Naive thymus-derived CD8-positive, alpha-beta T cell (primary cell): ENCODE data around the gene STXBP3. TPM values are rescaled to one million over a fixed set of nuclear protein-coding genes. Genes with fewer than 3 reads are reported as not detected.

Source experiments
- ATAC-seq, 2 donors: fragments of 150-1000 bp; cut with Tn5 transposase in 1 of 2; sonication (Bioruptor Pico), chemical (Tn5 transposase) in 1 of 2; 1 replicate in 1 of 2; 2 replicates in 1 of 2; pipeline ENCODE4 v1.10.0; 2021; ENCODE audit warnings: mild to moderate bottlenecking in 2 of 2, moderate library complexity in 2 of 2
- POLR2A ChIA-PET: fragments of 350-600 bp; sonication (Branson Sonifier 250); formaldehyde crosslinking; loops from one replicate; lab custom pipeline; 2021; ENCODE audit warnings: antibody characterized with exemption; lab: Charles Lee
- DNase-seq, 10 donors: peaks; one replicate each; pipeline versions ENCODE4 v3.0.0 to v3.0.0-alpha.2; 2020 to 2022
- H3K27ac Mint-ChIP-seq, 10 donors: one replicate each; pipeline ENCODE4 v1.8.0; 2020 to 2022; ENCODE audit warnings: mild to moderate bottlenecking in 10 of 10, mixed read lengths in 10 of 10, moderate library complexity in 4 of 10, inconsistent platforms in 1 of 10
- H3K27me3 Mint-ChIP-seq, 5 donors: one replicate each; pipeline ENCODE4 v1.8.0; 2021 to 2022; ENCODE audit warnings: mixed read lengths in 5 of 5
- H3K36me3 Mint-ChIP-seq, 3 donors: one replicate each; pipeline ENCODE4 v1.8.0; 2020 to 2022; ENCODE audit warnings: mixed read lengths in 3 of 3, mild to moderate bottlenecking in 2 of 3, inconsistent platforms in 1 of 3
- H3K4me1 Mint-ChIP-seq, 4 donors: one replicate each; pipeline ENCODE4 v1.8.0; 2021 to 2022; ENCODE audit warnings: mixed read lengths in 4 of 4
- H3K4me3 Mint-ChIP-seq, 10 donors: one replicate each; pipeline ENCODE4 v1.8.0; 2020 to 2022; ENCODE audit warnings: mild to moderate bottlenecking in 10 of 10, mixed read lengths in 10 of 10, moderate library complexity in 6 of 10, inconsistent platforms in 1 of 10
- H3K9me3 Mint-ChIP-seq, 9 donors: one replicate each; pipeline ENCODE4 v1.8.0; 2020 to 2022; ENCODE audit warnings: mixed read lengths in 9 of 9, mild to moderate bottlenecking in 3 of 9, inconsistent platforms in 1 of 9, moderate library complexity in 1 of 9
- polyA plus RNA-seq, 3 donors: library from polyadenylated mRNA; unstranded; fragments of 300-500 nt; fragmentation: Illumina TruSeq; gene quantifications; one replicate each; pipeline ENCODE4 v1.2.3, GENCODE V29; 2021
- total RNA-seq, 8 experiments: library from RNA in 2 of 8; stranded (reverse) in 2 of 8; gene quantifications; one replicate each; pipeline ENCODE4 v1.2.3 and lab custom pipeline; 2021 to 2026

STXBP3 gene
- total and polyA plus RNA-seq, 5 experiments from 2014 or later = 39.8 to 83.6 (median 46.1) TPM

DNA sequence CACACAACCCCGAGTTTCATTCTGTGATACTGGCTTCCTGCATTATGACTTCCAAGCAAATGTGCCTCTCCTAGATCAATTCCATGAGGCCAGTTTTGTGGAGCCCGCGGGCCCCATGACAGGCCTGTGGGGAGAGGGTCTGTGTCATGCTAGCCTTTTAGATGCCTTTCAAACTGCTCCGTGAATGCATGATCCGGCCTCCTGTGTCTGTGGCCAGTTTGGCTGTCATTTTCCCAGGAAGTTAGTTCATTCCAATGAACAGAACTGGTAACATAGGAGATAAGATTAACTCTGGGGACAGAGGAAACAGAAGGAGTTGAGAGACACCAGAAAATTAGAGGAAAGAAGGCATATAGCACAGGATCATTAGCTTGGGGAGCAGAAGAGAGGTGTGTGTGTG, 30.5 kb upstream of the STXBP3 start:
- DNase-seq = no peak
- ATAC-seq = no peak
- Mint-ChIP-seq H3K27ac (peak overlapping the region in 1 of 10 donors; percentile 35), H3K36me3 (no peaks in the 10 kb centered on the region), H3K9me3 (no peaks in the 10 kb centered on the region), H3K4me1 (no peaks in the 10 kb centered on the region), H3K27me3 (peaks cover 0 to 12% (median 5%) of the 10 kb centered on the region in 5 donors), H3K4me3 (no peak overlapping the region)
- POLR2A ChIA-PET = no interaction called here

DNA sequence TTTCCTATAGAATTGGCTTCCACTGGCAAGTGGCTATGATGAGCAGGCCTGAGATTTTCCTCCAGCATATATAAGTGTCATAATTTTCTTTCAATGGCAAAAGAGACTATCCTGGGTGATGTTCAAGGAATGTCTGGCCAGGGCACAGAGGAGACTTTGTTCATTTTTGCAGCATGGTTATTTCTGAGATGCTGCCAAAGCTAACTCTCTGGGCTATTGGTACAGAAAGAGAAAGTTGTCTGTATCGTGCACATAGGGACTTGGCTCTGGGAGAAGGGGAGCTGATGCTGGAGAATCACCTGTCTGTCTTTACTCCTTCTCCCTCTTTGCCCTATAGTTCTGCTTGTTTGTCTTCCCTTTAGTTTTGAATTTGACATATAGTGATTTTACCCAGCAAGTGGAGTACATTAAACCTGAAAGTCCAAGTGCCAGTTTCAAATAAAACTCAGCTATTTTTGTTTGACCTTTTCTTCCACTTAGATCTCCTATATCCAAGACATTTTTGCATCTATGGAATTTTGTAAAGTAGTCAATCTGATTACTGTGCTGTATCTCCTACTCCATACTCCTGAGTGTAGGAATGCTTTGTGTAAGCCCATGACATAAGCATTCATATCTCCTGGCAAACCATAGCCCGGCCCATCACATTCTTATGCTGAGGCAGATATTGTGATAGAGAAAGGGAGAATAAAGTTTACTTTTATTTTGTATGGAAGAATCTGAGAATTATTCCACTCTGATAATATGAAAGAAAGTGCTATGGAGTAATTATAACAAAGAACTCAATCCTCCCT, 29.8 kb upstream of the STXBP3 start:
- H3K27me3 Mint-ChIP-seq = peaks cover 0 to 12% (median 5%) of the 10 kb centered on the region in 5 donors
- H3K36me3 Mint-ChIP-seq = no peaks in the 10 kb centered on the region
- no peak overlapping the region for H3K4me3 Mint-ChIP-seq
- DNase-seq = no peak
- POLR2A ChIA-PET = no interaction called here
- no peak overlapping the region for H3K27ac Mint-ChIP-seq
- ATAC-seq = no peak
- H3K4me1 Mint-ChIP-seq = no peaks in the 10 kb centered on the region
- H3K9me3 Mint-ChIP-seq = no peaks in the 10 kb centered on the region

DNA sequence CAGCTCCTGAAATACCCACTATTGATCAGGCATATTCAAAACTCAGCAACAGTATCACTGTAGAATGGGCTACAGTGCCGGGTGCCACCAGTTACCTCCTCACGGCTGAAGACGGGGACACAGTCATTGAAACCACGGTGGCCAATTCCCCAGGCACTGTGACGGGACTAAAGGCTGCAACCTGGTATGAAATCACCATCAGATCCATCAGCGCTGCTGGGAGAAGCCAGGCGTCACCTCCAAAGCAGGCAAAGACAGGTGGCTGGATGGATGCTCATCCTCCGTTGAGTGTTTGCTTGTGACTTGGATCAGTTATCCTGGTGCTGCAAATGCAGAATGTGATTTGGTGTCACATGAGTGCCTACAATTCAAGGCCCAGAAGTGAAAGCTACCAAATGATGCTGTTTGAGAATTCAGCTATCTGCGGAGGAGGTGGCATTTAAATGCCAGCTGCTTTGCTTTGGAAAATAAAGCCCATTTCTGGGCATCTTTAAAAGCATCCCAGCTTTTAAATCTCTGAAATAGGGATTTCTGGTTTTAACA, 28.6 kb upstream of the STXBP3 start:
- Mint-ChIP-seq H3K27ac (no peak overlapping the region), H3K4me1 (no peaks in the 10 kb centered on the region), H3K27me3 (peaks cover 0 to 12% (median 5%) of the 10 kb centered on the region in 5 donors), H3K4me3 (no peak overlapping the region), H3K36me3 (no peaks in the 10 kb centered on the region), H3K9me3 (no peaks in the 10 kb centered on the region)
- POLR2A ChIA-PET = interaction anchor here (0.6 kb wide), 1 partner anchor 25 kb away, joined by 3 read pairs; the partner anchor contains the start of gene PRPF38B
- DNase-seq (no peak), ATAC-seq (no peak)

DNA sequence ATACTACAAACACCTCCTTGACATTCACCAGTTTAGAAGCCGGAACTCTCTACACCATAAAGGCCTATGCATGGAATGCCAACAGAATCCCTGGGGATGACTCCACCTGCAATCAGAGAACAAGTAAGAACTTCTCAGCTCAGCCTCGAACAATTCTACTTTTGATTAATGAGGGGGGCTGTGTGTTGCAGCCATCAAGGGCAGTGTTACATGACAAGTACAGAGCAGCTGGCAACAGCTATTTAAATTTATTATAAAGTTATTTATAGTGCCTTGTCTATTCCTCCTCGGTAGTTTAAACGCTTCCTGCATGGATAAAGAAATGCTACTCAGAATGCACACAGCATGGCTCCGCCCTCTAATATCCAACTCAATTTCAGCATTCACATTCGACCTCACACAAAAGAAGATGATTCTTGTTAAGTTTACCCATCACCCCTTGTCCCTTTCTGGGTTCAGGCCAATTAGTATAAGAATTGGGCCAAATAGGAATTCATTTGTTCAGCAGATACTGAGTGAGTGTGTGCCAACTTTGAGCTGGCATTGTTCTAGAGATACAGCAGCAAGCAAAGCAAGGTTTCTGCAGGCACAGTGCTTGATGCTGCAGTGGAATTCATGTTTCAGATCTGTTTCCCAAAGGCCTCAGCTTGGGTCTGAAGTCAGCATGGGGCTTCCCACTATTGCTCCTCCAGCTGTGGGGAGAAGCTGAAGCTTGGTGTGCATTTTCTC, 27.4 kb upstream of the STXBP3 start:
- Mint-ChIP-seq H3K9me3 (no peaks in the 10 kb centered on the region), H3K4me3 (no peak overlapping the region), H3K27me3 (peaks cover 0 to 12% (median 5%) of the 10 kb centered on the region in 5 donors), H3K36me3 (no peaks in the 10 kb centered on the region), H3K4me1 (no peaks in the 10 kb centered on the region), H3K27ac (no peak overlapping the region)
- no peak for DNase-seq
- POLR2A ChIA-PET = no interaction called here
- no peak for ATAC-seq

DNA sequence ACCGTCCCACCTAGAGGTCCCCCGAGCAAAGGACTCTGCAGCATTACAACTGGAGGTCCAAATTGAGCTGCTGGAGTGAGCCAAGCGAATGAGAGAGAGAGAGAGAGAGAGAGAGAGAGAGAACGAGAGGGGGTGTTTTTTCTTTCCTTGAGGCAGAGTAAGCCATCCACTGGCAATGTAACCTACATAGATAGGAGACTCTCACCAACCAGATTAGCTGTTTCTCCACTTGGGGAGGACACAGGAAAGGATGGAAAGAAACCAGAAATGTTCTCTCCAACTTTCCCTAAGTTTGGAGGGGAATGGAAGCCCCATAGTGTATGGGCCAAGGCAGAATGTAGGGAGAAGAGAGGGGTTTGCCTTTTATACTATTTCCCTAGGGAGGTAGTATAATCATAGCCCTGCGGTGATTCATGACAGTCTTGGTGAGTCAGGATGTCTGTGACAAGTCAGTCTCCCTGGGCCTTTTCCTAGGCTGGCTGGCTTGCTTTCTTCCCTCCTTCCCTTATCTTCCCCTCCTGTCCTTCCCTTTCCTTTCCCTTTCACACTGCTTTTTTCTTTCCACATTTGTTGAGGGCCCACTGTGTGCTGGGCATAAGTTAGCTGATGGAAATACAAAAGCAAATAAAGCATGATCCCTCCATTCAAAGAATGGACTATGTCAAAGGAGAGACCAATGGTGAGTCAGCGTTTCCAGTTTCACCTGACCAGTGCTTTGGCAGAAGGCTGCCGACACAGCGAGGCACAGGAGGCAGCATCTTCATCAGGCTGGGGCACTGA, 26.6 kb upstream of the STXBP3 start:
- no peak overlapping the region for H3K4me3 Mint-ChIP-seq
- H3K36me3 Mint-ChIP-seq = no peaks in the 10 kb centered on the region
- no peaks in the 10 kb centered on the region for H3K9me3 Mint-ChIP-seq
- ATAC-seq = no peak
- no peak overlapping the region for H3K27ac Mint-ChIP-seq
- DNase-seq = no peak
- H3K27me3 Mint-ChIP-seq = peaks cover 0 to 12% (median 5%) of the 10 kb centered on the region in 5 donors
- H3K4me1 Mint-ChIP-seq = no peaks in the 10 kb centered on the region
- POLR2A ChIA-PET = no interaction called here

DNA sequence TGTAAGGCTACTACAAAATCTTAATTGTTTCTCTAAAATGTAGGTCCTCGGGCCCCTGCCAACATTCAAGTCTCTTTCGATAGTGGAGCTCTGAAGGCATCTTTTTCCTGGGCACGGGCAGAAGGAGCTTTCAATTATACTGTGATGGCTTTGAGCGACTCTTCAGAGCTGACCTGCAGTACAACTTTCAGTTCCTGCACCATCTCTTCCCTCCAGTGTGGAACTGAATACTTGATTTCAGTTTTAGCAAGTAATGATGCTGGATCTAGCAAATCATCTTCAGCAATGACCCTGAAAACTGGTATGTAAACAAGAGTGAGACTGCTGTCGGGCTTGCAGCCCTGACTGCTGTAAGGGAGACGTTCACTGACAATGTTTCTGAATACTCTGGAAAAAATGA, 24.2 kb upstream of the STXBP3 start:
- Mint-ChIP-seq H3K27ac (no peak overlapping the region), H3K36me3 (no peaks in the 10 kb centered on the region), H3K4me1 (no peaks in the 10 kb centered on the region), H3K27me3 (peaks cover 0 to 5% (median under 1%) of the 10 kb centered on the region in 5 donors), H3K4me3 (no peak overlapping the region), H3K9me3 (no peaks in the 10 kb centered on the region)
- POLR2A ChIA-PET = no interaction called here
- ATAC-seq (no peak), DNase-seq (no peak)

DNA sequence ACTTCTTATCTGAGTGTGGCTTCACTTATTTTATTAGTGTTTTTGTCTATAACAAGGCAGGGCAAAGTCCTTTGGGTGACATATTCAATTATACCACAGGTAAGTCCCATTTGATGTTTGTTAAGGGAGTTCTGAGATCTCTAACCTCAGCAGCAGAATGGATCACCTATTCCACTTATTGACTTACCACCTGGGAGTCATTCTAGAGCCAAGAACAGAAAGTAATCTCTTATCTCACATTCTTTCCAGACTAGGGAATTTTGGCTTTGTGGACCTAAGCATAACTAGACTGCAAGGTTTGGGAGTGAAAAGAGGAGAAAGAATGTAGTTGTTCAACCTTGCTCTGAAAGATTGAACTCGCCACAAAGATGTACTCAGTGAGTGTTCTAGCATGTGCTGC, 20.6 kb upstream of the STXBP3 start:
- no peak overlapping the region for H3K27ac Mint-ChIP-seq

DNA sequence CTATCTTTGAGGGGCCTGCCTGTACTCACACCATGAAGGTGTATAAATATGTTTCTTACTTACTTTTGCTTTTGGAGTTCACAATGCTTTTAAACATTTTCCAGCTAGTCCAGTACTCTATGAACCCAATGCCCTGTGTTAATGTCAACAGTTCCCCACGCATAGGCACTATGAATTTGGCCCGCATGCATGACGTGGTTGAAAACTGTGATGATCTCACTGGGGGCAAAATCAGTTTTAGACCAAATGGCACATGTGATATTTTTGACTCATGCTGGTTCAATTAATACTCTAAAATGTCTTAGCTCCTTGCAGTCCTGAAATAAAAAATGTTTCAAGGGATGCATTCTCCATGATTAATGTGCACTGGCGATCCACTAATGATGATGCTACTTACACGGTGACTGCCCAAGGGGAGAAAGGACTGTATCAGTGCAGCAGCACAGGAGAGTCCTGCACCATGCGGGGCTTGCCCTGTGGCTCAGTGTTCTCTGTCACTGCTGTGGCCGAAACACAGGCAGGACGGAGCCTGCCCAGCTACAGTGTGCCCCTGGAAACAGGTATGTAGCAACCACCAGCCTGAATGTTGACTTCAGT, 18.0 kb upstream of the STXBP3 start:
- H3K36me3 Mint-ChIP-seq = no peaks in the 10 kb centered on the region
- no peaks in the 10 kb centered on the region for H3K4me1 Mint-ChIP-seq
- H3K27ac Mint-ChIP-seq = no peak overlapping the region
- H3K4me3 Mint-ChIP-seq = no peak overlapping the region
- ATAC-seq = no peak
- H3K9me3 Mint-ChIP-seq = no peaks in the 10 kb centered on the region
- POLR2A ChIA-PET = no interaction called here
- DNase-seq = no peak
- peaks cover 0 to 7% (median 5%) of the 10 kb centered on the region in 5 donors for H3K27me3 Mint-ChIP-seq

More for the DNA sequence above, 20.6 kb upstream of the STXBP3 start:
- H3K9me3 Mint-ChIP-seq = no peaks in the 10 kb centered on the region
- ATAC-seq = no peak
- POLR2A ChIA-PET = no interaction called here
- no peak overlapping the region for H3K4me3 Mint-ChIP-seq
- H3K4me1 Mint-ChIP-seq = no peaks in the 10 kb centered on the region
- H3K27me3 Mint-ChIP-seq = peaks cover 0 to 7% (median 5%) of the 10 kb centered on the region in 5 donors
- no peaks in the 10 kb centered on the region for H3K36me3 Mint-ChIP-seq
- no peak for DNase-seq

DNA sequence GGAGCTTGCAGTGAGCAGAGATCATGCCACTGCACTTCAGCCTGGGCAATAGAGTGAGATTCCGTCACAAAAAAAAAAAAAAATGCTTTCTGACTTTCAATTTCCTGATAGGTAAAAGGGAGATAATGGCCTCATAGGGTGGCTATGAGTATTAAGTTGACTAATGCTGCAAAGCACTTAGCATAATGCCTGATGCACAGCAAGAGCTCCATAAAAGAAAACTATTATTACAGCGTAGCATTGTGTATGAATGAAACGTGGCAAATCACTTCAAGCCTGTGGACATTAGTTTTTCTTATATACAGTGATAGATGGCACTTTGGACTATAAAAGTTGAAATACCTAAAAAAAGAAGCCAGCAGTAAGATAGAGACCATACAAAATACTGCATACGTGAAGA, 17.0 kb upstream of the STXBP3 start:
- Mint-ChIP-seq H3K4me1 (no peaks in the 10 kb centered on the region), H3K36me3 (no peaks in the 10 kb centered on the region), H3K9me3 (no peaks in the 10 kb centered on the region), H3K4me3 (no peak overlapping the region), H3K27ac (no peak overlapping the region), H3K27me3 (peaks cover 0 to 7% (median 5%) of the 10 kb centered on the region in 5 donors)
- POLR2A ChIA-PET = interaction anchor here (0.7 kb wide), 1 partner anchor 141 kb away, joined by 4 read pairs; no protein-coding TSS in a partner anchor
- ATAC-seq (no peak), DNase-seq (no peak)

DNA sequence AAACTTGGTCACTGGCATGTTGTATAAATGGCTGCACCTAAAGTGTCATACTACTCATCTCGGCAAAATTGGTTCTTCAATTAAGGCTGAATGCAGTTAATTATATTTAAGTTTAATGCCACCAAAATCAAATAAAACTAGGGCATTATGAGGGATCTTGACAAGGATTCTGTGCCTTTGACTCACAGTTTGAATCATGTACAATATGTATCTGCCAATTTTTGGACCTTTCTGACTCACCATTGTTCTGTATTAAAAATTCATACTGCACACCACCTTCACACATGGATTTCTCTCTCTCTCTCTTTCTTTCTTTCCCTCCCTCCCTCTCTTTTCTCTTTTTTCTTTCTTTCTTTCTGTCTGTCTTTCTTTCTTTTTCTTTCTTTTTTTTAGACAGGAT, 14.1 kb upstream of the STXBP3 start:
- POLR2A ChIA-PET = no interaction called here
- peak overlapping the region in 1 of 10 donors; percentile 41 for H3K27ac Mint-ChIP-seq
- H3K27me3 Mint-ChIP-seq = peaks cover 6 to 12% (median 8%) of the 10 kb centered on the region in 5 donors
- no peaks in the 10 kb centered on the region for H3K4me1 Mint-ChIP-seq
- no peak for ATAC-seq
- no peak overlapping the region for H3K4me3 Mint-ChIP-seq
- H3K36me3 Mint-ChIP-seq = no peaks in the 10 kb centered on the region
- no peak for DNase-seq
- no peaks in the 10 kb centered on the region for H3K9me3 Mint-ChIP-seq

DNA sequence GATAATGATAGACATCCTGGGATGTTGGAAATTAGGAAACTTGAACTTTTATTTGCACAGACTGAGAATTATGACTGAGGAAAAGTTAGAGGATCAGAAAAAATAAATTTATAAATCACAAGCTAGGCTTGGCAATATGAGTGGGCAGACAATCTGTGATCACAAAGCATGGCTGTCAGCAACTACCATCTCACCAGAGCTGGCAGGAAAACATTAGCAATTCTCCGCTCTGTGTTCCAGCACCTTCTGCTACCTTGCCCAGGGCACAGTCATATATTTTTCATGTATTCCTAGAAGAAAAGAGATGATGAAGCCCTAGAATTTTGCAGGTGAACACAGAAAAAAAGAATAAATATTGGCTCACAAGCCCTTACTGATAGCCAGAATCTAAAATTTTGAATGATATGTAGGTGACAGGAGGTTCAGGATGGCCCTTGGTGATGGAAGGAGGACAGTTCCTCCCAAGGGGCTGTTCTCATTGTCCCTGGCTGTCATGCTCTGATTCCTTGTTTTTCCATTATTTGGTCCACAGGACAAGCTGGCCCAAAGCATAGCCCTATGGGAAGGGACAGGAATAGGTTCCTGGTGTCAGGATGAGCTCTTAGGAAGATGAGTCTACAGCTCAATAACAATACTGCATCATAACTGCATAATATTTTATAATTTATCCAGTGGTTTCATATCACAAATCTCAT, 12.2 kb upstream of the STXBP3 start:
- H3K27me3 Mint-ChIP-seq = peaks cover 3 to 12% (median 7%) of the 10 kb centered on the region in 5 donors
- H3K36me3 Mint-ChIP-seq = no peaks in the 10 kb centered on the region
- H3K4me1 Mint-ChIP-seq = no peaks in the 10 kb centered on the region
- DNase-seq = no peak
- ATAC-seq = no peak
- H3K27ac Mint-ChIP-seq = no peak overlapping the region
- POLR2A ChIA-PET = no interaction called here
- no peak overlapping the region for H3K4me3 Mint-ChIP-seq
- no peaks in the 10 kb centered on the region for H3K9me3 Mint-ChIP-seq

DNA sequence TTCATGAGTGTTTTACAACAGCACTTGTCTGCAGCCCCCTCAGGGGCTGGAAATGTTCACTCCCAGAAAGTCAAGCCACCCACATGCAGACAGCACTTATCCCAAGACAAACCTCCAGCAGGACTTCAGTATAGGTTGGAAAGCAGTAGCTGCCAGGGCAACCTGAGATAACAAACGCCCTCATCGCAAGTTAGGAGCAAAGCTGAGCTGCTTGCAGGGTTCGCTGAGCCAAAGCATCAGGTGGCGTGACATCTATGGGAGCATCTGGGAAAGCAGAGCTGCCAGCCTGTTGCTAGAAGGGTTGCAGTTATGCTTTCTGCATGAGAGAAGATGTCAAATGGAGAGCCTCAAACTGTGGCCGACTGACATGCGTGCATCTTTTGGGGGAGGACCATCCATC, 4.2 kb upstream of the STXBP3 start:
- Mint-ChIP-seq H3K4me3 (no peak overlapping the region), H3K36me3 (no peaks in the 10 kb centered on the region), H3K9me3 (no peaks in the 10 kb centered on the region), H3K4me1 (peaks cover 6 to 9% (median 8%) of the 10 kb centered on the region in 4 donors), H3K27me3 (peaks cover 0 to 2% (median 0%) of the 10 kb centered on the region in 5 donors), H3K27ac (no peak overlapping the region)
- DNase-seq (no peak), ATAC-seq (no peak)
- POLR2A ChIA-PET = no interaction called here
